Ascending aorta (tissue), 2 donors: Measurements from ENCODE around the gene UBIAD1. TPM values are rescaled to one million over a fixed set of nuclear protein-coding genes. Genes with fewer than 3 reads are reported as not detected.
"Not testable (repeated sequence)": the region's sequence is repeated elsewhere in the genome, so short reads cannot be mapped to it uniquely, and the experiment has no call there.

Source experiments
- DNase-seq, 2 donors: peaks; one replicate each; pipeline ENCODE4 v3.0.0-alpha.2; 2019; ENCODE audit warnings: low spot score in 2 of 2
- H3K27ac ChIP-seq, 2 donors: fragments of 200-600 bp; sonication (generic); one replicate each; pipeline ENCODE4 v1.5.1; 2016 to 2017; ENCODE audit warnings: mild to moderate bottlenecking in 1 of 2
- H3K27me3 ChIP-seq: fragments of 200-600 bp; sonication (generic); one replicate; pipeline ENCODE4 v1.5.1; 2017
- H3K36me3 ChIP-seq, 2 donors: fragments of 200-600 bp; sonication (generic); one replicate each; pipeline ENCODE4 v1.5.1; 2016
- H3K4me1 ChIP-seq, 2 donors: fragments of 200-600 bp; sonication (generic); one replicate each; pipeline ENCODE4 v1.5.1; 2016 to 2017; ENCODE audit warnings: mild to moderate bottlenecking in 1 of 2
- H3K4me3 ChIP-seq, 2 donors: fragments of 200-600 bp; sonication (generic); one replicate each; pipeline ENCODE4 v1.5.1; 2016 to 2017; ENCODE audit warnings: mild to moderate bottlenecking in 1 of 2
- H3K9me3 ChIP-seq, 2 donors: fragments of 200-600 bp; sonication (generic); one replicate each; pipeline ENCODE4 v1.5.1; 2016
- CTCF ChIP-seq, 3 experiments: fragments of 200-600 bp in 2 of 3; fragments of 450-650 bp in 1 of 3; sonication (generic) in 2 of 3; IDR thresholded peaks; one replicate each; pipeline ENCODE4 v1.5.1; 2016 to 2019; ENCODE audit warnings: antibody characterized with exemption in 3 of 3, mild to moderate bottlenecking in 1 of 3, moderate library complexity in 1 of 3
- intact Hi-C: fragments of 100-400 bp; cut with DNase I; formaldehyde crosslinking; loops from one replicate; pipeline ENCODE4 v1.15.1; 2023
- total RNA-seq: library from RNA; depleted of rRNA; stranded (reverse); fragments of >200 nt; gene quantifications from one replicate; pipeline ENCODE4 v1.1.0, GENCODE V29; 2016

The UBIAD1 gene
- total RNA-seq, 1 donor from 2014 or later: 53.0 TPM

GRCh38 chr1:11298390-11299224, 25.6 kb downstream of the UBIAD1 start:
- Histone ChIP-seq H3K9me3 (no peaks in the 10 kb centered on the region), H3K27me3 (no peaks in the 10 kb centered on the region), H3K27ac (no peak overlapping the region), H3K36me3 (peaks cover under 1 to 26% of the 10 kb centered on the region in 2 donors), H3K4me1 (no peaks in the 10 kb centered on the region), H3K4me3 (no peak overlapping the region)
- TF ChIP-seq CTCF (IDR thresholded peaks at IDR 0.05): no peak
- DNase-seq: no peak
- intact Hi-C loops: no loop called here

GRCh38 chr1:11299225-11299574, 26.2 kb downstream of the UBIAD1 start:
- TF ChIP-seq CTCF (IDR thresholded peaks at IDR 0.05): no peak
- Histone ChIP-seq H3K4me1 (no peaks in the 10 kb centered on the region), H3K27me3 (no peaks in the 10 kb centered on the region), H3K27ac (no peak overlapping the region), H3K4me3 (no peak overlapping the region), H3K36me3 (peaks cover 0 to 23% of the 10 kb centered on the region in 2 donors), H3K9me3 (no peaks in the 10 kb centered on the region)
- DNase-seq: no peak
- intact Hi-C loops: no loop called here

DNA sequence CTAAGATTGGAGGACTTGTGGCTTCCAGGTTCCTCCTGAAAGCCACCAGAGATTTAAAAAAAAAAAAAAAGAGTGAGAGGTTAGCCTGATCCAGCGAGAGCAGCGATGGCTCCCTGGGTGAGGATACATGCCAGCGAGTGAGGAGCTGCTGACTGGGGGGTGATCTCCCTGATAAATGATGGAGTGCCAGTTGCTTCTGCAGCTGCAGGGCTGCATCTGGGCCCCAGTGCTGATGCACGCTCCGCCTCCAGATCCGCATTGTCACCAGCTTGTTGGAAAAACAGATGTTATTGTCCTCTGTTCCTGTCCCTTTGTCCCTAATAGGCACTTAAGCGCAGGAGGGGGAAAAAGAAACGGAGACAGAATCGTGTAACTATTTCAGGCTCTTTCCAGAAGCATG, 28.6 kb downstream of the UBIAD1 start:
- no peak for DNase-seq
- TF ChIP-seq CTCF (IDR thresholded peaks at IDR 0.05): no peak
- H3K4me3 ChIP-seq: no peak overlapping the region
- H3K9me3 ChIP-seq: no peaks in the 10 kb centered on the region
- H3K36me3 ChIP-seq: peaks cover 0 to 3% of the 10 kb centered on the region in 2 donors
- H3K27ac ChIP-seq: no peak overlapping the region
- no peaks in the 10 kb centered on the region for H3K27me3 ChIP-seq
- H3K4me1 ChIP-seq: no peaks in the 10 kb centered on the region
- intact Hi-C loops: no loop called here

DNA sequence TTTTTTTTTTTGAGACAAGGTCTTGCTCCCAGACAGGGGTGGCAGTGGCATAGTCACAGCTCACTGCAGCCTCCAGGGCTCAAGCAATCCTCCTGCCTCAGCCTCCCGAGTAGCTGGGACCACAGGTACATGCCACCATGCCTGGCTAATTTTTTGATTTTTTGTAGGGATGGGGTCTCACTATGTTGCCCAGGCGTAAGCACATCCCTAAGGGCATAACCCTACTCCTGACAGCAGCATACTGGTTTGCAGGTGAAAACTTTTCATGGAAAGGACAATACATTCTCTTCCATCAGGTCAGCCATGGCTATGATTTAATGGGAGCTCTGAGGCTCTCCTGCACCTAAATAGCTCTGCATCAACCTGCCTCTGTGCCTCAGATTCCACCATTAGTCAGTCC, 29.4 kb downstream of the UBIAD1 start:
- TF ChIP-seq CTCF (IDR thresholded peaks at IDR 0.05): no peak
- intact Hi-C loops: no loop called here
- DNase-seq: no peak
- H3K27me3 ChIP-seq: no peaks in the 10 kb centered on the region
- H3K9me3 ChIP-seq: no peaks in the 10 kb centered on the region
- H3K36me3 ChIP-seq: peaks cover 0 to 3% of the 10 kb centered on the region in 2 donors
- H3K27ac ChIP-seq: no peak overlapping the region
- no peak overlapping the region for H3K4me3 ChIP-seq
- H3K4me1 ChIP-seq: no peaks in the 10 kb centered on the region

DNA sequence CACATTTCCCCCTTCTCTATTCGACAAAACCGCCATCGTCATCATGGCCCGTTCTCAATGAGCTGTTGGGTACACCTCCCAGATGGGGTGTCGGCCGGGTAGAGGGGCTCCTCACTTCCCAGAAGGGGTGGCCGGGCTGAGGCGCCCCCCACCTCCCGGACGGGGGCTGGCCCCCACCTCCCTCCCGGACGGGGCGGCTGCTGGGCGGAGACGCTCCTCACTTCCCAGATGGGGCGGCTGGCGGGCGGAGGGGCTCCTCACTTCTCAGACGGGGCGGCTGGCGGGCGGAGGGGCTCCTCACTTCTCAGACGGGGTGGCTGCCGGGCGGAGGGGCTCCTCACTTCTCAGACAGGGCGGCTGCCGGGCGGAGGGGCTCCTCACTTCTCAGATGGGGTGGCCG, 32.5 kb downstream of the UBIAD1 start:
- H3K36me3 ChIP-seq, H3K27me3 ChIP-seq, H3K9me3 ChIP-seq, H3K27ac ChIP-seq, H3K4me1 ChIP-seq, DNase-seq, intact Hi-C loops, H3K4me3 ChIP-seq: not testable (repeated sequence)

DNA sequence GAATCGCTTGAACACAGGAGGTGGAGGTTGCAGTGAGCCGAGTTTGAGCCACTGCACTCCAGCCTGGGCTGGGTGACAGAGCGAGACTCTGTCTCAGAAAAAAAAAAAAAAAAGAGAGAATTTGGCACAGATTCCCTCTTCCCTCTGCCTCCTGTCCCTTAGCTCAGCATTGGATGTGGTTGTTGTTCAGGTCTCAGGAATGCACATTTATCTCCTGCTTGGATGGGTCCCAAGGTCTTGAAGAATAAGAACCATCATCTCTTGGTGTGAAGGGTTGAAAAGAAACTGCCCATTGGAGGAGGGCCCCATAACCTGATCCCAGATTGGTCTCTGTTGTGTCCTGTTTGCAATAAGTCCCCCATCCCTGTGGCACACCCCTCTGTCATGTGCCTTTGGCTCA, 34.9 kb downstream of the UBIAD1 start:
- H3K27ac ChIP-seq: no peak overlapping the region

More for the DNA sequence above, 34.9 kb downstream of the UBIAD1 start:
- Histone ChIP-seq H3K9me3 (no peaks in the 10 kb centered on the region), H3K27me3 (no peaks in the 10 kb centered on the region), H3K4me1 (no peaks in the 10 kb centered on the region), H3K4me3 (no peak overlapping the region), H3K36me3 (no peaks in the 10 kb centered on the region)
- intact Hi-C loops: no loop called here
- no peak for TF ChIP-seq CTCF (IDR thresholded peaks at IDR 0.05)
- no peak for DNase-seq
